Sigmoid colon (tissue), 4 donors: ENCODE data around the gene EIF4ENIF1.

Experiments
- EP300 ChIP-seq, 4 donors: sonication (generic); formaldehyde crosslinking; IDR thresholded peaks; one replicate each; pipeline ENCODE4 v1.6.1; 2017; ENCODE audit warnings: antibody characterized with exemption in 4 of 4
- POLR2A ChIP-seq, 2 donors: fragments of 450-650 bp; IDR thresholded peaks; one replicate each; pipeline ENCODE4 v1.6.1; 2016; ENCODE audit warnings: antibody characterized with exemption in 2 of 2, mild to moderate bottlenecking in 2 of 2, moderate library complexity in 2 of 2
- TF ChIP-seq, protein P1 (sequence below), 4 experiments: fragments of 450-650 bp in 3 of 4; fragments of 200-600 bp in 1 of 4; IDR thresholded peaks; one replicate each; pipeline ENCODE4 v1.5.1; 2016 to 2019; ENCODE audit warnings: antibody characterized with exemption in 4 of 4, mild to moderate bottlenecking in 3 of 4, moderate library complexity in 2 of 4

GRCh38 chr22:31533374-31533773 lies 43.7 kb upstream of the EIF4ENIF1 start:
- TF ChIP-seq, protein P1, sequence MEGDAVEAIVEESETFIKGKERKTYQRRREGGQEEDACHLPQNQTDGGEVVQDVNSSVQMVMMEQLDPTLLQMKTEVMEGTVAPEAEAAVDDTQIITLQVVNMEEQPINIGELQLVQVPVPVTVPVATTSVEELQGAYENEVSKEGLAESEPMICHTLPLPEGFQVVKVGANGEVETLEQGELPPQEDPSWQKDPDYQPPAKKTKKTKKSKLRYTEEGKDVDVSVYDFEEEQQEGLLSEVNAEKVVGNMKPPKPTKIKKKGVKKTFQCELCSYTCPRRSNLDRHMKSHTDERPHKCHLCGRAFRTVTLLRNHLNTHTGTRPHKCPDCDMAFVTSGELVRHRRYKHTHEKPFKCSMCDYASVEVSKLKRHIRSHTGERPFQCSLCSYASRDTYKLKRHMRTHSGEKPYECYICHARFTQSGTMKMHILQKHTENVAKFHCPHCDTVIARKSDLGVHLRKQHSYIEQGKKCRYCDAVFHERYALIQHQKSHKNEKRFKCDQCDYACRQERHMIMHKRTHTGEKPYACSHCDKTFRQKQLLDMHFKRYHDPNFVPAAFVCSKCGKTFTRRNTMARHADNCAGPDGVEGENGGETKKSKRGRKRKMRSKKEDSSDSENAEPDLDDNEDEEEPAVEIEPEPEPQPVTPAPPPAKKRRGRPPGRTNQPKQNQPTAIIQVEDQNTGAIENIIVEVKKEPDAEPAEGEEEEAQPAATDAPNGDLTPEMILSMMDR (IDR thresholded peaks at IDR 0.05): no peak
- TF ChIP-seq POLR2A (IDR thresholded peaks at IDR 0.05) (no peak), EP300 (IDR thresholded peaks at IDR 0.05) (no peak)
